Fibroblast of pulmonary artery (primary cell): ENCODE data around the gene KIF17.
"Not testable (repeated sequence)": the region's sequence is repeated elsewhere in the genome, so short reads cannot be mapped to it uniquely, and the experiment has no call there.

Experiments
- DNase-seq: peaks from one replicate; pipeline ENCODE4 v3.0.0-alpha.2; 2010; ENCODE audit warnings: low read depth
- H3K4me3 ChIP-seq: replicated peaks from 2 replicates; pipeline ENCODE4 v1.5.1; 2011; ENCODE audit warnings: low read depth, mild to moderate bottlenecking, control low read depth, low read length, moderate library complexity
- CTCF ChIP-seq: IDR thresholded peaks from 2 replicates; pipeline ENCODE4 v1.5.1; 2011; ENCODE audit warnings: mild to moderate bottlenecking, control low read depth, low read length, inconsistent platforms; ENCODE audit errors: missing control alignments

The KIF17 gene

GRCh38 chr1:20723537-20724363, 5.9 kb upstream of the KIF17 start:
- no peak for DNase-seq
- no peak overlapping the region for H3K4me3 ChIP-seq
- TF ChIP-seq CTCF: no peak

- no peak for TF ChIP-seq CTCF
- H3K4me3 ChIP-seq: no peak overlapping the region
- DNase-seq: no peak
Observed at GRCh38 chr1:20723159-20723536, 5.3 kb upstream of the KIF17 start.

- no peak overlapping the region for H3K4me3 ChIP-seq
- no peak for TF ChIP-seq CTCF
- no peak for DNase-seq
Observed at GRCh38 chr1:20721117-20722061, 3.6 kb upstream of the KIF17 start.

GRCh38 chr1:20720631-20721091, 2.9 kb upstream of the KIF17 start:
- DNase-seq: no peak
- TF ChIP-seq CTCF: no peak

GRCh38 chr1:20719871-20720620, 2.2 kb upstream of the KIF17 start:
- no peak overlapping the region for H3K4me3 ChIP-seq
- DNase-seq: no peak
- TF ChIP-seq CTCF: no peak

More at GRCh38 chr1:20720631-20721091, 2.9 kb upstream of the KIF17 start:
- no peak overlapping the region for H3K4me3 ChIP-seq

- no peak for TF ChIP-seq CTCF
- H3K4me3 ChIP-seq: no peak overlapping the region
- DNase-seq: no peak
Observed at GRCh38 chr1:20719261-20719660, 1.5 kb upstream of the KIF17 start.

- DNase-seq: not testable (repeated sequence)
- peak overlapping the region; percentile 48 for H3K4me3 ChIP-seq
Observed at GRCh38 chr1:20718343-20718882, 606 bp upstream of the KIF17 start.
